HEK293 (cell line): ENCODE results near the gene DLGAP4.

Experiments used
- IKZF3 ChIP-seq: fragments of 450-650 bp; IDR thresholded peaks from 2 replicates; pipeline ENCODE4 v1.5.0; 2018; ENCODE audit warnings: missing biosample characterization, mild to moderate bottlenecking, missing genetic modification characterization, moderate library complexity
- KLF17 ChIP-seq: fragments of 450-650 bp; formaldehyde crosslinking; IDR thresholded peaks from 2 replicates; pipeline ENCODE4 v1.5.1; 2016; ENCODE audit warnings: missing biosample characterization, missing genetic modification characterization
- RBAK ChIP-seq: fragments of 450-650 bp; formaldehyde crosslinking; IDR thresholded peaks from 2 replicates; pipeline ENCODE4 v1.5.1; 2016; ENCODE audit warnings: missing biosample characterization, missing genetic modification characterization
- SCRT2 ChIP-seq: fragments of 450-650 bp; formaldehyde crosslinking; IDR thresholded peaks from 2 replicates; pipeline ENCODE4 v1.5.1; 2016; ENCODE audit warnings: missing biosample characterization, missing genetic modification characterization
- ZBTB1 ChIP-seq: fragments of 450-650 bp; formaldehyde crosslinking; IDR thresholded peaks from 2 replicates; pipeline ENCODE4 v1.5.1; 2016; ENCODE audit warnings: missing biosample characterization, missing genetic modification characterization
- ZBTB10 ChIP-seq: fragments of 450-650 bp; formaldehyde crosslinking; IDR thresholded peaks from 2 replicates; pipeline ENCODE4 v1.5.1; 2016; ENCODE audit warnings: missing biosample characterization, missing genetic modification characterization
- ZBTB26 ChIP-seq: fragments of 450-650 bp; formaldehyde crosslinking; optimal IDR thresholded peaks from 2 replicates; pipeline ENCODE3; 2016; ENCODE audit warnings: missing biosample characterization, mild to moderate bottlenecking, missing genetic modification characterization
- ZBTB8A ChIP-seq: fragments of 450-650 bp; formaldehyde crosslinking; IDR thresholded peaks from 2 replicates; pipeline ENCODE4 v1.5.1; 2016; ENCODE audit warnings: missing biosample characterization, missing genetic modification characterization
- ZFHX2 ChIP-seq: fragments of 450-650 bp; formaldehyde crosslinking; conservative IDR thresholded peaks from 2 replicates; pipeline ENCODE4 v1.5.1; 2016; ENCODE audit warnings: missing biosample characterization, missing genetic modification characterization
- ZIC2 ChIP-seq: fragments of 450-650 bp; formaldehyde crosslinking; IDR thresholded peaks from 2 replicates; pipeline ENCODE4 v1.5.1; 2016; ENCODE audit warnings: missing biosample characterization, missing genetic modification characterization
- ZNF121 ChIP-seq: fragments of 450-650 bp; formaldehyde crosslinking; IDR thresholded peaks from 2 replicates; pipeline ENCODE4 v1.5.1; 2016; ENCODE audit warnings: missing biosample characterization, missing genetic modification characterization
- ZNF132 ChIP-seq: fragments of 450-650 bp; formaldehyde crosslinking; IDR thresholded peaks from 2 replicates; pipeline ENCODE4 v1.5.1; 2017; ENCODE audit warnings: missing biosample characterization, missing genetic modification characterization, borderline replicate concordance
- ZNF16 ChIP-seq: fragments of 450-650 bp; formaldehyde crosslinking; IDR thresholded peaks from 2 replicates; pipeline ENCODE4 v1.5.1; 2016; ENCODE audit warnings: low read depth, missing biosample characterization, missing genetic modification characterization
- ZNF169 ChIP-seq: fragments of 450-650 bp; formaldehyde crosslinking; IDR thresholded peaks from 2 replicates; pipeline ENCODE4 v1.5.1; 2016; ENCODE audit warnings: missing biosample characterization, missing genetic modification characterization
- ZNF2 ChIP-seq: fragments of 450-650 bp; formaldehyde crosslinking; IDR thresholded peaks from 2 replicates; pipeline ENCODE4 v1.5.1; 2016; ENCODE audit warnings: missing biosample characterization, missing genetic modification characterization
- ZNF266 ChIP-seq: fragments of 450-650 bp; formaldehyde crosslinking; IDR thresholded peaks from 2 replicates; pipeline ENCODE4 v1.5.1; 2016; ENCODE audit warnings: missing biosample characterization, missing genetic modification characterization, low read depth
- ZNF280C ChIP-seq: fragments of 450-650 bp; formaldehyde crosslinking; IDR thresholded peaks from 2 replicates; pipeline ENCODE4 v1.5.1; 2016; ENCODE audit warnings: missing biosample characterization, missing genetic modification characterization
- ZNF354C ChIP-seq: fragments of 450-650 bp; formaldehyde crosslinking; IDR thresholded peaks from 2 replicates; pipeline ENCODE4 v1.5.1; 2016; ENCODE audit warnings: missing biosample characterization, missing genetic modification characterization, low read depth, borderline replicate concordance
- ZNF404 ChIP-seq: fragments of 450-650 bp; formaldehyde crosslinking; IDR thresholded peaks from 2 replicates; pipeline ENCODE4 v1.5.1; 2017; ENCODE audit warnings: missing biosample characterization, missing genetic modification characterization
- ZNF473 ChIP-seq: fragments of 450-650 bp; formaldehyde crosslinking; IDR thresholded peaks from 2 replicates; pipeline ENCODE4 v1.5.1; 2017; ENCODE audit warnings: missing biosample characterization, missing genetic modification characterization
- ZNF48 ChIP-seq: fragments of 450-650 bp; formaldehyde crosslinking; IDR thresholded peaks from 2 replicates; pipeline ENCODE4 v1.5.1; 2016; ENCODE audit warnings: missing biosample characterization, missing genetic modification characterization
- ZNF555 ChIP-seq: fragments of 450-650 bp; formaldehyde crosslinking; conservative IDR thresholded peaks from 2 replicates; pipeline ENCODE4 v1.5.1; 2017; ENCODE audit warnings: missing biosample characterization, mild to moderate bottlenecking, missing genetic modification characterization, inconsistent platforms
- ZNF580 ChIP-seq: fragments of 450-650 bp; formaldehyde crosslinking; IDR thresholded peaks from 2 replicates; pipeline ENCODE4 v1.5.1; 2016; ENCODE audit warnings: missing biosample characterization, missing genetic modification characterization
- ZNF585B ChIP-seq: fragments of 450-650 bp; formaldehyde crosslinking; IDR thresholded peaks from 2 replicates; pipeline ENCODE4 v1.5.1; 2016; ENCODE audit warnings: missing biosample characterization, missing genetic modification characterization
- ZNF596 ChIP-seq: fragments of 450-650 bp; IDR thresholded peaks from 2 replicates; pipeline ENCODE4 v1.5.0; 2018; ENCODE audit warnings: missing biosample characterization, mild to moderate bottlenecking, missing genetic modification characterization, moderate library complexity
- ZNF624 ChIP-seq: fragments of 450-650 bp; formaldehyde crosslinking; IDR thresholded peaks from 2 replicates; pipeline ENCODE4 v1.5.1; 2017; ENCODE audit warnings: missing biosample characterization, missing genetic modification characterization
- ZNF639 ChIP-seq: fragments of 450-650 bp; formaldehyde crosslinking; IDR thresholded peaks from 2 replicates; pipeline ENCODE4 v1.5.1; 2016; ENCODE audit warnings: missing biosample characterization, missing genetic modification characterization
- ZNF658 ChIP-seq: fragments of 450-650 bp; formaldehyde crosslinking; IDR thresholded peaks from 2 replicates; pipeline ENCODE4; 2016; ENCODE audit warnings: missing biosample characterization, missing genetic modification characterization
- ZNF843 ChIP-seq: fragments of 450-650 bp; formaldehyde crosslinking; IDR thresholded peaks from 2 replicates; pipeline ENCODE4 v1.5.1; 2016; ENCODE audit warnings: missing biosample characterization, missing genetic modification characterization
- ZSCAN4 ChIP-seq: fragments of 450-650 bp; formaldehyde crosslinking; IDR thresholded peaks from 2 replicates; pipeline ENCODE4 v1.5.1; 2017; ENCODE audit warnings: missing biosample characterization, missing genetic modification characterization

Gene DLGAP4

GRCh38 chr20:36461600-36462439 lies 155.7 kb downstream of the DLGAP4 start (continued):
- TF ChIP-seq ZNF354C (tag by site-specific recombination) = no peak
- no peak for TF ChIP-seq ZNF585B (tag by site-specific recombination)
- no peak for TF ChIP-seq ZNF121 (tag by site-specific recombination)
- TF ChIP-seq ZBTB26 (tag by site-specific recombination) = no peak
- TF ChIP-seq ZNF555 (tag by site-specific recombination) = no peak
- TF ChIP-seq ZNF2 (tag by site-specific recombination) = no peak
- no peak for TF ChIP-seq ZFHX2 (tag by site-specific recombination)
- no peak for TF ChIP-seq SCRT2 (tag by site-specific recombination)
- peak; percentile 89 for TF ChIP-seq ZBTB8A (tag by site-specific recombination)
- no peak for TF ChIP-seq RBAK (tag by site-specific recombination)
- no peak for TF ChIP-seq ZNF639
- no peak for TF ChIP-seq ZNF280C (tag by site-specific recombination)
- no peak for TF ChIP-seq ZNF473 (tag by site-specific recombination)
- no peak for TF ChIP-seq ZBTB1 (tag by site-specific recombination)
- TF ChIP-seq ZNF169 = no peak
- TF ChIP-seq ZSCAN4 (tag by site-specific recombination) = no peak
- no peak for TF ChIP-seq ZNF580 (tag by site-specific recombination)
- TF ChIP-seq ZNF843 = no peak
- 0 out of 2 replicates have a peak, but pooled peaks have one; percentile 19 for TF ChIP-seq KLF17 (tag by site-specific recombination)
- TF ChIP-seq ZNF404 = no peak
- TF ChIP-seq ZNF266 = no peak
- no peak for TF ChIP-seq ZNF132 (tag by site-specific recombination)
- no peak for TF ChIP-seq ZNF48 (tag by site-specific recombination)
- TF ChIP-seq ZNF16 (tag by site-specific recombination) = no peak
- peak; percentile 100 for TF ChIP-seq ZBTB10
- TF ChIP-seq ZNF624 (tag by site-specific recombination) = no peak
- TF ChIP-seq ZIC2 (tag by site-specific recombination) = no peak
- TF ChIP-seq ZNF658 (tag by site-specific recombination) = no peak
- no peak for TF ChIP-seq ZNF596 (tag by site-specific recombination)
- TF ChIP-seq IKZF3 (tag by site-specific recombination) = no peak
